GM23338 (cell line): ENCODE data around the gene GPRC6A.

Experiments
- EZH2phosphoT487 ChIP-seq: fragments of 200-600 bp; sonication (generic); IDR thresholded peaks from one replicate; pipeline ENCODE4 v1.8.1; 2018; ENCODE audit warnings: antibody characterized with exemption; ENCODE audit not compliant: unreplicated experiment
- NANOG ChIP-seq: IDR thresholded peaks from 2 replicates; pipeline ENCODE4 v1.6.1; 2016; ENCODE audit warnings: antibody characterized with exemption, borderline replicate concordance
- TF ChIP-seq, protein P1 (sequence below), 2 experiments: fragments of 200-600 bp in 1 of 2; sonication (generic) in 1 of 2; conservative IDR thresholded peaks; 2 replicates each; pipeline versions ENCODE4 v1.5.1 to v1.6.1; 2016 to 2017; ENCODE audit warnings: antibody characterized with exemption in 2 of 2, low read depth in 2 of 2, mild to moderate bottlenecking in 2 of 2, moderate library complexity in 1 of 2

DNA sequence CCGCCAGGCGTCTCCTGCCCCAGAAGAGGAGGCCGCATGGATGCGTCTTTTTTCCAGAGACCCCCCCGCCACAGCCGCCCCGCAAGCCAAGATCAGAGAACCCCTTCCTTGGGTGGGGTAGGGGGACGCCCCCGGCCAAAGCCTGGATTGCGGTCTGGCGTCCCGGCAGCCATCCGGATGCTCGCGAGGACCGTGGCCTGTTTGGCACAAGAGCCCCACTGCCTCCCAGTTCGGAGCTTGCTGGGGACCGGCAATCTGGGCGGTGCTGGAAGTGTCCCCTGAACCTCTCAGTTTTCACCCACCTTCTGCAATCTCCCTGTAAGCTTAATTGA lies 64.3 kb downstream of the GPRC6A start:
- TF ChIP-seq NANOG (no peak), EZH2phosphoT487 (no peak)
- TF ChIP-seq, protein P1, sequence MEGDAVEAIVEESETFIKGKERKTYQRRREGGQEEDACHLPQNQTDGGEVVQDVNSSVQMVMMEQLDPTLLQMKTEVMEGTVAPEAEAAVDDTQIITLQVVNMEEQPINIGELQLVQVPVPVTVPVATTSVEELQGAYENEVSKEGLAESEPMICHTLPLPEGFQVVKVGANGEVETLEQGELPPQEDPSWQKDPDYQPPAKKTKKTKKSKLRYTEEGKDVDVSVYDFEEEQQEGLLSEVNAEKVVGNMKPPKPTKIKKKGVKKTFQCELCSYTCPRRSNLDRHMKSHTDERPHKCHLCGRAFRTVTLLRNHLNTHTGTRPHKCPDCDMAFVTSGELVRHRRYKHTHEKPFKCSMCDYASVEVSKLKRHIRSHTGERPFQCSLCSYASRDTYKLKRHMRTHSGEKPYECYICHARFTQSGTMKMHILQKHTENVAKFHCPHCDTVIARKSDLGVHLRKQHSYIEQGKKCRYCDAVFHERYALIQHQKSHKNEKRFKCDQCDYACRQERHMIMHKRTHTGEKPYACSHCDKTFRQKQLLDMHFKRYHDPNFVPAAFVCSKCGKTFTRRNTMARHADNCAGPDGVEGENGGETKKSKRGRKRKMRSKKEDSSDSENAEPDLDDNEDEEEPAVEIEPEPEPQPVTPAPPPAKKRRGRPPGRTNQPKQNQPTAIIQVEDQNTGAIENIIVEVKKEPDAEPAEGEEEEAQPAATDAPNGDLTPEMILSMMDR (conservative IDR thresholded peaks at IDR 0.05; ENCODE audit: low read depth in 2 of 2), result no peak
